ENCODE results near the gene RFLNA.

RFLNA gene, protein sequence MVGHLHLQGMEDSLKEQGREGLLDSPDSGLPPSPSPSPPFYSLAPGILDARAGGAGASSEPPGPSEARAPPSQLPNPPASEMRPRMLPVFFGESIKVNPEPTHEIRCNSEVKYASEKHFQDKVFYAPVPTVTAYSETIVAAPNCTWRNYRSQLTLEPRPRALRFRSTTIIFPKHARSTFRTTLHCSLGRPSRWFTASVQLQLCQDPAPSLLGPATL

DNA sequence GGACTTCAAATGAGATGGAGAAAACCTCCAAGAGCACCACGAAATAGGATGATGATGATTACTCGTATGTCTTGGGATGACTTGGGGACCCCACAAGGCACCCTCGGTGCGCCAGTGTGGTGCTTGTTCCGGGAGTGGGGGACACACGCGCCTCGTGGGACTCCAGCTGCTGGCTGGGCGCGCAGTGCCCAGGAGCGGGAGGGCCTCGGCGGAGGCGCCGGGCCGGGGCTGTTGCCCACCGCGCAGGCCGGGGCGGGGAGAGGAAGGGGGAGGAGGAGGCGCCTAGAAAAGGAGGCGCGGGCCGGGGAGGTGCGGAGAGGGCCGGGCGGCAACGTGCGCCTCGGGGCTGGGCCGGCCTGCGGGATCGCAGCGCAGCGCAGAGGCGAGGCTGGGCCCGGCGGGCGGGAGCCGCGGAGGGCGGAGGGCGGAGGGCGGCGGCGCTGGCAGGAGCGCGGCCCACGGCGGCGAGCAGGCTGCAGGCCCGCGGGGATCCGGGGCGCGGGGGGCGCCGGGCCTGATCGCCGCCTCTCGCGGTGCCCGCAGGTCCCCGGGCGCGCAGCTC is at the start of gene RFLNA:
TSS of gene RFLNA (plus strand) at position 314 of the 562 bp plus-strand sequence. CDS start 337 bp downstream, outside the sequence.
- DNase-seq (ENCODE audit: low read depth) = no peak

DNA sequence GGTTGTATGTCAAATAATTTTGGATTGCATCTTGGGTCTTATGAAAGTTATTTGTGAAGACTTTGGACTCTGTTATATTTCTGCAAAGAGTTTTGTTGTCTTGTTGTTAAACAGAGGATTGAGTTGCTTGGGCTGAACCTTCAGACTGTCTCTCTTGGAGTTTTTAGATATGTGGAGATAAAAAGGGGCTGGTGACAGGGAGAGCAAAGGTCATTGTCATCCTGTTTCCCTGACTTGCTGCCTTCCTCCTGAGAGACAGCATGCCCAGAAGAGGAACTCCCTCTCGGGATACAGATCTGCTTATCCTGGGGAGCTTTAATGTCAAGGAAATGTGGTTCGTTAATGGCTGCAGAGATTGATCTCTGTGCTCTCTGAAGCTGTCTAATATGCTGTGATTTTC is 47.6 kb upstream of the RFLNA start:
- no peak for DNase-seq (ENCODE audit: low read depth)

DNA sequence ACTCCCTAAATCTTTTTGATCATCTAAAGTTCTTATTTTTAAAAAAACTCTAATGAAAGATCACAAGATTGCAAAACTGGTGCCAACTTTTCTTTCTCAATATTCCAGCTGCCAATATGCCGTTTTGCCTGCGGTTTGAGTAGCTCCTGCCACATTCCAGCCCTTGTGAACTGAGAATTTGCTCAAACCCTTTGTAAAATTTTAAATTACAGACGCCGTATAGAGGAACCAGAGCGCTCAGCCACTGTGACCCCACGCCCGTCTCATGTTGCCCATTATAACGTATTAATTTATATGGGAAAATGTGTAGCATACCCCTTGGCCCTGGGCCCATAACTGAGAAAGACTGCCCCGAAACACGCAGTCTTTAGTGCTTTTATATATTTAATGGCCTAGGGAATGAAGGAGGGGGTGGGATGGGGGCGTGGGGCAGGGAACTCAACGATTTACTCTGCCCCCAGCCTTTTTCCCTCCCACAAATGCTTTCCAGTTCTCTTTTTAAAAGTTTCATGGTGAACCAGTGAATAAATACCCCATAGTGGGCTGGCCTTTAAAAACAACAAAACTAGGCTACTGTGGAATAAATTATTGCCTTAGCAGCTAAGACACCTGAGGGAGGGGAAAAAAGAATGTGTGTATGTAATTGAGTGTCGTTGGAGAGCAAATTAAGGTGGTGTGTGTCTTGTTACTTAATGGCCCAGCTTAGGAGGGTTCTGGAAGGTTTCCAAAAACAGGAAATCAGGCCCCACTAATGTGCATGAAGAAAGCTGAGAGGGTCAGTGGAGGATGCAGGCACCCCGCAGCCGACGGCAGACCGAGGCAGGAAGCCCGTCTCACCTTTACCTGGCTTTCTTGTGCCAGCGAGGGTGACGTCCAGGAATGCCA is 45.7 kb upstream of the RFLNA start:
- no peak for DNase-seq (ENCODE audit: low read depth)

DNA sequence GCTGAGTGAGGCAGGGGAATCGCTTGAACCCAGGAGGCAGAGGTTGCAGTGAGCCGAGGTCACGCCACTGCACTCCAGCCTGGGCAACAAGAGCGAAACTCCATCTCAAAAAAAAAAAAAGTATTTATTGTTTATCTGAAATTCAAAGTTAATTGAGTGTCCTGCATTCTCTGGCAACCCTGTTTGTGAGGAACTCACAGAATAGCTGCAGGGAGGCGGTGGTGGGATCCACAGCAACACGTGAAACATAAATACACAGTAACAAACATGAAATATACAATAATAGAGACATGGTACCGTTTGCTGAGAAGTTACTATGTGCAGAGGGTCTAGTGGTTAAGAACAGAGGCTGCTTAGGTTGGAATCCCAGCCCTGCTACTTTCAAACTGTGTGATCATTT is 43.7 kb upstream of the RFLNA start:
- no peak for DNase-seq (ENCODE audit: low read depth)

DNA sequence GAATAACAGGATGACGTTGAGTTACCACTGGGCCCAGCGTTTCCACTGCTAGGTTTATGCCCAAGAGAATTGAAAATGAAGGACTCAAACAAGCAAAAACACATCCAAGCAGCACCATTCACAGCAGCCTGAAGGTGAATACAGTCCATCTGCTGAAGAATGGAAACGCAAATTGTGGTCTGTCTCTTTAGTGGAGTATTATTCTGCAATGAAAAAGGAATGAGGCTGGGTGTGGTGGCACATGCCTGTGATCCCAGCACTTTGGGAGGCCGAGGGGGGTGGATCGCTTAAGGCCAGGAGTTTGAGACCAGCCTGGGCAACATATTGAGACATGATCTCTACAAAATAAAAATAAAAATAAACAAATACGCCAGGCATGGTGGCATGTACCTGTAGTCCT is 41.9 kb upstream of the RFLNA start:
- no peak for DNase-seq (ENCODE audit: low read depth)

DNA sequence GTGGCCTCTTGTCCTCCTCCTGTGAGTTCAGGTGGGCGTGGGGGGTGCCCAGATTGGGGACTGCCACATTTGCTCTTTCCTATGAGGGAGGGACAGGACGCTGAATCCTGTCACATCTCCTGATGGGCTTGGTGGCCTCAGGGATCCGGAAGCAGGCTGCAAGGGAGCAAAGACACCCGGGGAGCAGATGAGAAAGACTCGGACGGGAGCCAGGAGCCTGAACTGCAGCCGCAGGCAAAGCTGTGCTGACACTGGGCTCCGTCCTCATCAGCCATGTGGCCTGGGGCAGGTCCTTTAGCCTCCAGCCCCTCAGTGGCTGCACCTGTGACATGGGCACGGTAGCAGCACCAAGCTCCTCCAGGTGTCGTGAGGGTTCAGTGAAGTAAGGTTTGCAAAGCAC is 40.8 kb upstream of the RFLNA start:
- DNase-seq (ENCODE audit: low read depth) = no peak

DNA sequence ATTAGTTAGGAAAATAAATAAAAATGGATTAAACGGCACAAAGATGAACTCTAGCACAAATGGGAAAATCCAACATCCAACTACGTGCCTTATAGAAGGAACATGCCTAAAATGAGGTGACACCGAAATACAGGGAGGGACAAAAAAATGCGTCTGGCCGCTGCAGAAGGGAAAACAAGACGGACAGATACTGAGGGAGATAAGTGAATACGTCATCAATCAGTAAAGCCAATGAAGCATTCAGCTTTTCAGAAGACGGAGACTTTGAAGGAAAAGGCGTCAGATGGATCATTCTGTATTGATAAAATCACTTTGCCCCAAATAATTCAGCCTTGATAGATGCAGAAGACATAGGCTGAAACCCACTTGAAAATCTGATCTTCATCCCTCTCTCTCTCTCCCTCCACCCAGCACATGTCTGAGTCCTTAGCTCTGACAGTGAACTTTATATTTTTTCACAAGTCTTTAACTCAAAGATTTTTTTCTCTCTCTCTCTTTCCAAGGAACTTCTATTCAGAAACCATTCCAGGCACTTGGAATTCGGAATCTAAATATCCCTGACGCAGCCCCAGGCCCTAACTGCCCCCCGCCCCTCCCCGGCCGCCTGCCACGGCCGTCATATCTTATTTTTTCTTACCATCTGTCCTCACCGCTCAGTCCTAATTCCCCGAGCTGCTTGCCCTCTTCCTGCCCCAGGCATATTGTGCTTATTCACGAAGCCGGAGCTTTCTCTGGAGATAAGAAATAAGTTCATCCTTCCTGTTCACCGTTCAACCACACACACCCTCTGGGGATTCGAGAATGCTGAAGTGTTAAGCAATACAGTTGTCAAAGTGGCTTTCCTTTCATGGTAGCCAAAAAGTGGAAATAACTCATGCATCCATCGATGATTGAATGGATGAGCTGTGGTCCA is 35.5 kb upstream of the RFLNA start:
- DNase-seq (ENCODE audit: low read depth) = no peak

DNA sequence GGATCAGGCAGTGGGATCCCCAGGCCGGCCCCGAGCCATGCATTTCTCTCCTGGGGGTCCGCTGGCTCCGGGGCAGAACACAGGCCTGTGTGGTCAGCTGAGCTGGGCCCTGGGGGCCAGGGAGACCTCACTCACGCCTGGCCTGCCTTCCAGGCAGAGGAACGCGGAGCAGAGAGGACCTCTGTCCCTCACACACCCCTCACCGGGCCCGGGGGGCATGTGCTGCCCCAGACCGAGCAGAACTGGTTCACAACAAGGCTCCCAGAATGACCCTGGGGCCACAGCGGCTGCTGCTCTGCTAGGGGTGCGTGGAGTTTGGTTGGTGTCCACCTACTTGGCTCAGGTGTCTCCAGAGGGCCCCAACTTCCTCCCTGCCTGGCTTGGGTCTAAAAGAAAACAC is 33.0 kb upstream of the RFLNA start:
- DNase-seq (ENCODE audit: low read depth) = no peak

DNA sequence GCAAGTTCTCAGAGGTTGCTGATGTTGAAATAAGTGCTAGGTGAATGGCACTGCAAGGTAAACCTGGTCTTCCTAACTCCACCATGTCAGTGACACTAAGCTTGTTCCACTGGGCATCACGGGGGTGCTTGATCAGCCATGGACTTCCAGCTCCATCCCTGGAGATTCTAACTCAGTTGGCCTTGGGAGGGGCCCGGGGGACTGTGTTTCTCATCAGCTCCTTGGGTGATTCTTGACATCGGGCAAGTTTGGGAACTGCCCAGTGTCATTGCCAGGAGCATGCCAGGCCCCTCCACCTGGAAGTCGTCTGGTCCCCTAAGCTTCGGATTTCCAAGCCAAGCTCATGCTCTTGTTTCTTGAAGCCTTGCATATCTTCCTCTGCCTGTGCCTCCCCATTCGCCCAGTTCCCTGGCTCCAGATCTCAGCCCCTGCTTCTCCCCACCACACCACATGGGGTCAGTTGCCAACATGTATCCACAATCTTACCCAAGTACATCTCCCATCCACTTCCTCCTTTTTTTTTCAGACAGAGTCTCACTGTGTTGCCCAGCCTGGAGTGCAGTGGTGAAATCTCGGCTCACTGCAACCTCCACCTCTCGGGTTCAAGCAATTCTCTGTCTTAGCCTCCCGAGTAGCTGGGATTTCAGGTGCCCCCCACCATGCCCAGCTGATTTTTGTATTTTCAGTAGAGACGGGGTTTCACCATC is 30.7 kb upstream of the RFLNA start:
- DNase-seq (ENCODE audit: low read depth) = no peak

DNA sequence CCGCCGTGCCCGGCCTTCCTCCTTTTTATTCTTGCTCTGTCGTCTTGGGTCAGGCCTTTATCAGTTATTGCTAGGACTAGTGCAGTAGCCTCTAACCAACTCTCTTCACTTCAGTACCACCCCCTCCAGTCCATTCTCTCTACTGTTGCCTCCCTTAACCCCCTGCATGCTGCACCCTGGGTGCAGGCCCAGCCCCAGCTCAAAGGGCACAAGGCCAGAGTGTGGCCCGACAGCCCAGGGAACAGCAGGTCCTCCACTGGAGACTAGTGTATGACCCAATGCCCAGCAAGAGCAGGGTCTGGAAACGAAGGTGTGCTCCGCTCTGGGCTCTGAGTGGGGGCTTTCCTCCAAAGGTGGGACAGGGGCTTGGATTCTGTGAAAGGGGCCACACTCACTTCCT is 30.0 kb upstream of the RFLNA start:
- DNase-seq (ENCODE audit: low read depth) = no peak

DNA sequence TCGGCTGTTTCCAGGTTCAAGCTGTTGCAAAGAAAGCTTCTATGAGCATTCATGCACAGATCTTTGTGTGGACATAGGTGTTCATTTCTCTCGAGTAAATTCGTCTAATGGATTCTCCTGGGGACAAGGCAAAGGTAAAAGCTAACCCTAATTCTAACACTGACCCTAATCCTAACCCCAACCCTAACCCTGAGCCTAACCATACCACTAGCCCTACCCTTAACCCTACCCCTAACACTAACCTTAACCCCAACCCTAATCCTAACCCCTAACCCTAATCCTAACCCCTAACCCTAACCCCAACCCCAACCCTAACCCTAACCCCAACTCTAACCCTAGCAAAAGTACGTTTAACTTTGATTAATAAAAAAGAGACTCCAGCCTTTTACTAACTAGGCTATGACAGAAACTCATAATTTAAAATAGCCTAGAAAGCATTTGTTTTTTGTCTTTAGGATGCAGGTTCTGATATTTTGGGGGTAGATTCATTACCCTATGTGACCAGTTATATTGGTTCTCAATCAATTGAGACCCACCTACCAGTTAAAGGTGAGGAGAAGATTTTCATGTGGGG is 27.6 kb upstream of the RFLNA start:
- no peak for DNase-seq (ENCODE audit: low read depth)

DNA sequence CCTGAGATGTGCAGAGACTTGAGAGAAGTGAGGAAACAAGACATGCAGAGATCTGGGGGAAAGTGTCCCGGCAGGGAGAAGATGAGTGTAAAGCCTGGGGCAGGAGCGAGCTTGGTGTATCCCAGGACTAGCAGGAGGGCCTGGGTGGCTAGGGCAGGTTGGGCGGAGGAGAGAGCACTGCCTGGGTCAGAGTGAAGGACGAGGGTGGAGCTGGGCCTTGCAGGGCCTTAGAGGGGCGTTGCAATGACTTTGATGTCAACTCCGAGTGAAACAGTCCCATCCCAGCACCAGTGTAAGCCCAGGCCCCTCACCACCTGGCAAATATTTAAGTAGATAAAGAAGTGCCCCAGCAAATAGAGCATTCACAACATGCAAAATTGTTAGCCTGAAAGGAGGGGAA is 24.2 kb upstream of the RFLNA start:
- DNase-seq (ENCODE audit: low read depth) = no peak

DNA sequence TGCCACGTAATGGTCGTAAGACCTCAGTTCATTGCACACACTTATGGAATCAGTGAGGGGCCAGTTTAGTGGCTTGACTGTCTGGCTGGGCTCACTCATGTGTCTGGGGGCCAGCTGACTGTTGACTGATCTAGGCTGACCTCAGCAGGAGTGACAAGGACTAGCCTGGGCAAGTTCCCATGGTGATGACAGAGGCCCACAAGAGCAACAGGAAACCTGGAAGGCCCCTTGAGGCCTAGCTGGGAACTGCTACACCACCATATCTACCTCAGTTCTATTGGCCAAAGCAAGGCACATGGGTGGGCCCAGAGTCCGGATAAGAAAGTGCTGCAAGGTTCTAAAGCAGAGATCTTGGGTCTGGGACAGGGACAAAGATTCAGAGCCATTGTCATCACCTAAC is 21.3 kb upstream of the RFLNA start:
- DNase-seq (ENCODE audit: low read depth) = no peak

DNA sequence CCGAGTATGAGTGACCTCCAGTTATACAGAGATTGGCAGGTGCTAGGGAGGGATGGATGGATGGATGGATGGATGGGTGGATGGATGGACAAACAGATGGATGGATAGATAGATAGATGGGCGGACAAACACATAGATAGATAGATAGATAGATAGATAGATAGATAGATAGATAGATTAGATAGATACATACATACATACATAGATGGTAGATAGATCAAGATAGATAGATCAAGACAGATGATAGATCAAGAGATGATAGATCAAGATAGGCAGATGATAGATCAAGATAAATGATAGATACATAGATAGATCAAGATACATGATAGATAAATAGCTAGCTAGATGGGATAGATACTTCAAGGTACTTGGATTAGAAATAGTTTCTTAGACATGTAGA is 18.6 kb upstream of the RFLNA start:
- no peak for DNase-seq (ENCODE audit: low read depth)

DNA sequence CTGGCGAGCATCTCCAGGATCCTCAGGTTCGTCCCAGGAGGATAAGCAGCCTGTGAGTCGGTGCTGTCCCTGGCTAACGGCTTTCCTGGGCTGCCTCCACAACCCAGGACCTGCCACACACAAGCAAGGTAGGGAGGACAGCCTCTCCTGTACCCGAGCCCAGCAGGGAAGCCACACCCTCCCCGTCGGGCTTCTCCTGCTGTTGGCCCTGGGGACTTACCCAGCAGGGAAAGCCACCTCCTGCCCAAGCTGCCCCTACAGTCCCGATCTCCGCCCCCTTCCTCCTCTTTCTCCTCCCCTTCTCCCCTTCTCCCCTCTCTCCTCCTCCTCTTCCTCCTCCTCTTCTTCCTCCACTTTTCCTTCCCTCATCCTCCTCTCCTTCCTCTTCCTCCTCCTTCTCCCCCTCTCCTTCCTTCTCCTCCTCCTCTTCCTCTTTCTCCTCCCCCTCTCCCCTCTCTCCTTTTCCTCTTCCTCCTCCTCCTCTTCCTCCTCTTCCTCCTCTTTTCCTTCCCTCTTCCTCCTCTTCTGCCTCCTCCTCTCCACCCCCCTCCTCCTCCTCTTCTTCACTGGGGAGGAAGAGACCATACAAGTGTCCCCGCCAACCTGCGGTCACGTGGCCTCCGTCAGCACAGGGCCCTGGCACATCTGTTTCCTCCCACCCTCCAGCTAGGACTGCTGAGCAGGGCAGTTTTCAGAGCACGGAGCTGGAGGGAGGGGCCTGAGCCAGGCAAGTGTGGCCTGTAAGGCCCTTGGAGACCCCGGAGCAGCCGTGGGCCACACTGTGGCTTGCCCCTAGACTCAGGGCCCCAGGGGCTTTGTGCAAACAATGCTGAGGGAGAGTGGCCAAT is 17.3 kb upstream of the RFLNA start:
- DNase-seq (ENCODE audit: low read depth) = no peak

DNA sequence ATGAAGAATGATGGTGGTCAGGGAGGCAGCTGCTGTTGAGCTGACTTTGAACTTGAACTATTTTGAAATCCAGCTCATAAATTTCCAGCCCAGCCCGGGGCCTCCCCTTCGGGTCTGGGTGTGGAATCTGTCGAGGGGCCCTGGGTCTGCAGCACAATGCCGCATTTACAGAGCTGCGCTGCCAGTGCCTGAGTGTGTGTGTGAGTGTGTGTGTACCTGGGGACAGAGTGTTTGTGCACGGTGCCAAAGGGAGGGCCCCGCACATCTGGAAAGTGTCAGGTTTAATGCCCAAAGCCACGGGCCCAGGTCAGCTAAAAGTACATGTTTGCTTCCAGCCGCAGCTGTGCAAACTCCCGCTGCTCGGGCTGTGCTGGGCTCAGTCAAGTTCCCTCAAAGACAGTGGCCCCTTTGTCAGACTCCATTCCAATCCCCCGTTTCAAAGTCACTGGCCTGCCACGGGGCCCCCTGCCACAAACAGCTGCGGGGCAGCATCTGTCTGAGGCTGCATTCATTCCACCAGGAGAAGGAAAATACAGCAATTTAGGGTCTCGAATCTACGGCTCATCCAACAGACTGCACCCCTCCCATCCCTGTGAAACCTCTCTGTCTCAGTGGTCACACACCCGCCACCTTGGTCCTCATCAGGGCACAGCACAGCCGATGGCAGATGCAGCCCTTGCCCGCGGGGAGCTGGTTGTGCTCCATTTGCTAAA is 16.3 kb upstream of the RFLNA start:
- DNase-seq (ENCODE audit: low read depth) = no peak

DNA sequence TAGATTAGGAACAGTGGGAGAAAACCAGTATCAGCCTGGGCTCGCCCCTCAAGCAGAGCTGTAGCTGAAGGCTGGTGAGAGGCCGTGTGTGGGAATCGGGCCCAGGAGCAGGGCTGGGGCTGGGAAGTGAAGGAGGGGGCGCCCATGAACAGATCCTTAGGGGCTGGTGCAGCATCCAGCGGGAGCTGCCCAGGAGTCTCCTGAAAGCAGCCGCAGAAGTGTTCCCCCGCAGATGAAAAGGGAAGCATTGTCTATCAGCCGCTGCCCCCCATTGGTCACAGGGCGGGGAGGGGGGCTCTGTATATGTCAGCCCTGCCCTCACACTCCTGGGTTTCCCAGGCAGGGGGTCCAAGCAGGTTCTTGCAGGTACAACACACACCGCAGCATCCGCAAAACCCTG is 15.6 kb upstream of the RFLNA start:
- no peak for DNase-seq (ENCODE audit: low read depth)

DNA sequence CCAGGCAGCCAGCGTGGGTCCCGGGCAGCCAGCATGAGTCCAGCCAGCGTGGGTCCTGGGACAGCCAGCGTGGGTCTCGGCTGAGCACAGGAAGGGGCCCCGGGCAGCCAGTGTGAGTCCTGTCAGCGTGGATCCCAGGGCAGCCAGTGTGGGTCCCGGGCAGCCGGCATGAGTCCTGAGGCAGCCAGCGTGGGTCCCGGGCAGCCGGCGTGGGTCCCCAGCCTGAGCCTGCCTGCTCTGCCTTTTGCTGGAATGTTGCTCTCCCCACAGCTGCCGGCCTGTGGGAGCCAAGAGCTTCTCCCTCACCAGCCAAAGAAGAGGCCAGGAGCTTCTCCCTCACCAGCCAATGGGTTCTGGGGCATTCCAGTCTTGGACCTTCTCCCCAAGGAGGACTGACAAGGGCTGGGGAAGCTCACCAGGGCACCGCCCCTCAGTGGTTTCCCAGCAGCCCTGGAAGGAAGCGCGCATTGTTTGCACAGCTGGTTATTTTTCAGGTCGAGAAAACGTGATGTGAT is 15.0 kb upstream of the RFLNA start:
- no peak for DNase-seq (ENCODE audit: low read depth)

DNA sequence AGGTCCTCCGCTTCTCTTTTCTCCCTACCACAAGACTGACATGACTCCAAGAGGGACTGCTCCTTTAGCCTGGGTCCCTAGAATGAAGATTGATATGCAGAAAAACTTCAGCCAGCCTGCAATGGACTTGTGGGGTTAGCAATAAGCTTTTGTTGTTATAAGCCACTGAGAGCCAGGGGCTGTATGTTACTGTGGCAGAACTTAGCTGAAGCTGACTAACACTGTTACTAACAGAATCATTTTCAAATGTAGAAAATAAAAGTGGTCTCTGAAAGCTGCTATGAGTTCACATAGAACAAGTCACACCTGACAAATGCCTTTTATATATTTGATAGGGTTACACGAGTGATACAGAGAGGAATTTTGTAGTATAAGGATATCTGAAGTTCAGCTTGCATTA is 13.6 kb upstream of the RFLNA start:
- no peak for DNase-seq (ENCODE audit: low read depth)

DNA sequence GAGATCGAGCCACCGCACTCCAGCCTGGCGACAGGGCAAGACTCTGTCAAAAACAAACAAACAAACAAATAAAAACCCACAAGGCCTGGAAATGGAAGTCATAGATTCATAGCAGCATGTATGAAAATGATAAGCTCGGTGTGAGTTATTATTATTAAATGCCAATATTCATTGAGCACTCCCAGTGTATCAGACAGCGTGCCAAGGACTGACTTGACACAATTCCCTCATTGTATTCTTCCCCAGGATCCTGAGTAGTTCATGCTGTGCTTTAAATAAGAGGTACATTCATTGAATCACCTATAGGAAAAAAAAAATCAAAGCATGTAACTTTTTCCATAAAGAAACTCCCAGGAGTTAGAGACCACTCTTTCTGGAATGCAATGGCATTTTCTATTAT is 12.6 kb upstream of the RFLNA start:
- no peak for DNase-seq (ENCODE audit: low read depth)

Measured in activated T-helper 1 cell treated with Interleukin-2 at 50 U/mL for 16 hours (primary cell).